ENCODE measurements around the gene QKI. TPM values are rescaled to one million over a fixed set of nuclear protein-coding genes. Genes with fewer than 3 reads are reported as not detected.

Gene QKI
- total RNA-seq, 1 donor from 2014 or later: 267 TPM

DNA sequence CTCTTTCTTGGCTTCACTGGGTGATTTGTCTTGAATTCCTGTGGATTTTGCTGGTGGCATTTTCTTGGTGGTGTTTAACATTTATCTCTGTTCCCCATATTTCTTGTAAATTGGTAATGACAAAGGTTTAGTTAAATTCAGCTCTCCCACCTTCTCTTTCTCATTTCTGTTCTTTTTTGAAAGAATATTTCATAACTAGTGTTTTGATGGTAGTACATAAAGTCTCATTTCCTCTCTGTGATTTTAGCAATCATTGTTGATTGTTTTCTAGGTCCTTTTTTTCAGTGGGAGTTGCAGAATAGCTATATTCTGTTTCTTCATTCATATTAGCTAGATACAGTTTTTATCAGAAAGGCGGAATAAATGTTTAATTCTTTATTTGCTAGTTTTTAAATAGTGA lies 73.1 kb downstream of the QKI start:
- peaks cover 2% of the 10 kb centered on the region for H3K36me3 Mint-ChIP-seq (ENCODE audit: low read depth)
- TF ChIP-seq, protein P1, sequence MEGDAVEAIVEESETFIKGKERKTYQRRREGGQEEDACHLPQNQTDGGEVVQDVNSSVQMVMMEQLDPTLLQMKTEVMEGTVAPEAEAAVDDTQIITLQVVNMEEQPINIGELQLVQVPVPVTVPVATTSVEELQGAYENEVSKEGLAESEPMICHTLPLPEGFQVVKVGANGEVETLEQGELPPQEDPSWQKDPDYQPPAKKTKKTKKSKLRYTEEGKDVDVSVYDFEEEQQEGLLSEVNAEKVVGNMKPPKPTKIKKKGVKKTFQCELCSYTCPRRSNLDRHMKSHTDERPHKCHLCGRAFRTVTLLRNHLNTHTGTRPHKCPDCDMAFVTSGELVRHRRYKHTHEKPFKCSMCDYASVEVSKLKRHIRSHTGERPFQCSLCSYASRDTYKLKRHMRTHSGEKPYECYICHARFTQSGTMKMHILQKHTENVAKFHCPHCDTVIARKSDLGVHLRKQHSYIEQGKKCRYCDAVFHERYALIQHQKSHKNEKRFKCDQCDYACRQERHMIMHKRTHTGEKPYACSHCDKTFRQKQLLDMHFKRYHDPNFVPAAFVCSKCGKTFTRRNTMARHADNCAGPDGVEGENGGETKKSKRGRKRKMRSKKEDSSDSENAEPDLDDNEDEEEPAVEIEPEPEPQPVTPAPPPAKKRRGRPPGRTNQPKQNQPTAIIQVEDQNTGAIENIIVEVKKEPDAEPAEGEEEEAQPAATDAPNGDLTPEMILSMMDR (conservative IDR thresholded peaks at IDR 0.05): no peak
- DNase-seq (ENCODE audit: low read depth, low spot score): no peak
- no peak overlapping the region for H3K4me3 Mint-ChIP-seq
- no peaks in the 10 kb centered on the region for H3K9me3 Mint-ChIP-seq
- H3K27me3 Mint-ChIP-seq (ENCODE audit: low read depth): no peaks in the 10 kb centered on the region
- peaks cover 74% of the 10 kb centered on the region for H3K4me1 Mint-ChIP-seq
- no peak overlapping the region for H3K27ac Mint-ChIP-seq (ENCODE audit: unreplicated experiment)

GRCh38 chr6:163489584-163489983 lies 75.1 kb downstream of the QKI start:
- no peak for DNase-seq (ENCODE audit: low read depth, low spot score)
- H3K4me1 Mint-ChIP-seq: peaks cover 64% of the 10 kb centered on the region
- peaks cover 2% of the 10 kb centered on the region for H3K36me3 Mint-ChIP-seq (ENCODE audit: low read depth)
- H3K27ac Mint-ChIP-seq (ENCODE audit: unreplicated experiment): no peak overlapping the region
- H3K4me3 Mint-ChIP-seq: no peak overlapping the region
- no peaks in the 10 kb centered on the region for H3K9me3 Mint-ChIP-seq
- TF ChIP-seq, protein P1 (conservative IDR thresholded peaks at IDR 0.05): no peak
- no peaks in the 10 kb centered on the region for H3K27me3 Mint-ChIP-seq (ENCODE audit: low read depth)

DNA sequence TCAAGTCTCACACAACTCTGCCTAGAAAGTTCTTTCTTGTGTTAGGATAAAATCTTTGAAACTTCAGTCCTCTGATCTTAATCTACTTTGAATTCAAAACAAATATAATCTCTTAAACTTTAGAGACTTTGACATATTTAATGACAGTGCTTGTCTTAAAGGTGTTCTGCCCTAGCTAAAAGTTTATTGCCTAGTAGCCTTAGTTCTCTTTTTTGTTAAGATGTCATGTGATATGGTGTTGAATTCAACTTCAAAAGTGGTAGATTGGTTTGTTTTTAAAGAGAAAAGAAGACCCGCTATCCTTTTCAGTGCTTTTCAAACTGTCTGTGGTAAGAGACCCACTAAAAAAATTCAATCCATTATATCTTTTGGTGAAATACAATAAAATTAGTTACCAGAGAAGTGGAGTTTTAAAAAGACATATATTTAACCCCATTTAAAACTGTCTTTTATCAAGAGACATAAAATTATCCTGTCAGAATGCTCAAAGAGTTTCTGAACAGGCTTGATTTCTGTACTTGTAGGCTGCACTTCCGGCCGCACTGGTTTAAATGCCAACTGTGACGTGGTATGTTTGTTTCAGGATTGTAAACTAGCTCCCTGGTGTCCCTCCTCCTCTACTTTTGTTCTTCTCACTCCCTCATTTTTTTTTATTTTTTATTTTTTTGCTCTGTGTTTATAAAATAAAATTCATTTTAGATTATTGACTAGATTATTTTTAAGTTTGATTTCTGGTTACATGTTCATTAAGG lies 76.5 kb downstream of the QKI start:
- TF ChIP-seq, protein P1 (conservative IDR thresholded peaks at IDR 0.05): no peak
- Mint-ChIP-seq H3K4me1 (peaks cover 58% of the 10 kb centered on the region), H3K36me3 (ENCODE audit: low read depth) (peaks cover 2% of the 10 kb centered on the region), H3K27ac (ENCODE audit: unreplicated experiment) (no peak overlapping the region), H3K4me3 (no peak overlapping the region), H3K9me3 (no peaks in the 10 kb centered on the region), H3K27me3 (ENCODE audit: low read depth) (no peaks in the 10 kb centered on the region)
- no peak for DNase-seq (ENCODE audit: low read depth, low spot score)

GRCh38 chr6:163491737-163492300 lies 77.3 kb downstream of the QKI start:
- no peaks in the 10 kb centered on the region for H3K27me3 Mint-ChIP-seq (ENCODE audit: low read depth)
- peaks cover 5% of the 10 kb centered on the region for H3K36me3 Mint-ChIP-seq (ENCODE audit: low read depth)
- H3K4me3 Mint-ChIP-seq: no peak overlapping the region
- H3K9me3 Mint-ChIP-seq: no peaks in the 10 kb centered on the region
- TF ChIP-seq, protein P1 (conservative IDR thresholded peaks at IDR 0.05): no peak
- H3K4me1 Mint-ChIP-seq: peaks cover 59% of the 10 kb centered on the region
- DNase-seq (ENCODE audit: low read depth, low spot score): no peak
- no peak overlapping the region for H3K27ac Mint-ChIP-seq (ENCODE audit: unreplicated experiment)

DNA sequence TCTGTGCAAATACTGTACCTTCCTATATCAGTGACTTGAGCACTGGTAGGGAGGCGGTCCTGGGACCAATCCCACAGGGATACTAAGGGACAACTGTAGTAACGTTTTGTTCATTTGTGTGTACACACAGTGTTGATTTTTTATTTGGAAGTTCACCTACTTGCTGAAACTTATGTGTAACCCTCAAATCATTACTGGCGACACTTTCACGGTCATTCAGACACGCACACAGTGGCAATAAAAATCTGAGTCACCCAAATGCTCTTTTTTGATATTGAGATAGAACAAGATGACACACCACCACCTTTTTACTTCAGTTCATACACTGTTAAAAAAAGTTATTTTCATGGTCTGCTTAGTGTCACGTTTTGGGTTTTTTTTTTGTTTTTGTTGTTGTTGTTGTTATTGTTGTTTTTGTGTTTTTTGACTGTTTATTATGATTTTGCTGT lies 79.8 kb downstream of the QKI start:
- Mint-ChIP-seq H3K9me3 (no peaks in the 10 kb centered on the region), H3K27ac (ENCODE audit: unreplicated experiment) (no peak overlapping the region), H3K27me3 (ENCODE audit: low read depth) (no peaks in the 10 kb centered on the region), H3K36me3 (ENCODE audit: low read depth) (peaks cover 10% of the 10 kb centered on the region), H3K4me3 (no peak overlapping the region), H3K4me1 (peaks cover 45% of the 10 kb centered on the region)
- TF ChIP-seq, protein P1 (conservative IDR thresholded peaks at IDR 0.05): no peak
- no peak for DNase-seq (ENCODE audit: low read depth, low spot score)
